ENCODE data around the gene GAS2L1. TPM values are rescaled to one million over a fixed set of nuclear protein-coding genes. Genes with fewer than 3 reads are reported as not detected.

GAS2L1 gene
- polyA plus RNA-seq, 1 donor (not counting 4 experiments of a cell fraction or from before 2014, with no cell fraction given), result 11.3 TPM

DNA sequence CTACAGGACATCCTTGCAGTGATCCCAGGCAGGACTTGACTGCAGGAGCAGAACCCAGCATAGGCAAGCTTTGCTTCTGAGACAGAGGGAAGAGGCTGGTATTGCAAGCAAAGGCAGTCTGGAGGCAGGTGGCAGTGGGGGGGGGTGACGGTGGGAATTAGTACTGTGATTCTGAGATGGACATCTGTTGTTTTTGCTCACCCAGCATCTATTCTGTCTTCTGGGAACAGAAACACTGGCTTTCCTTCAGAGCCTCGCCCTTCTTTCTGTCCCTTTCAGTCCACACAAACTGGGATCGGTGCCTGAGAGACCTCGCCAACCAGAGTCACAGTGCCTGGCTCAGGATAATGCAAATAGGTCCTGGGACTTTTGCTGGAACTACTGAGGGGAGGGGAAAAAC lies 40.2 kb downstream of the GAS2L1 start:
- dilution Hi-C loops (cut with MboI; ENCODE audit: extremely low pct_ligation_motif_present, low sequenced_read_pairs), result no loop called here
- TF ChIP-seq EZH2 (IDR thresholded peaks at IDR 0.05; ENCODE audit: low read length), result no peak
- TF ChIP-seq, protein P1, sequence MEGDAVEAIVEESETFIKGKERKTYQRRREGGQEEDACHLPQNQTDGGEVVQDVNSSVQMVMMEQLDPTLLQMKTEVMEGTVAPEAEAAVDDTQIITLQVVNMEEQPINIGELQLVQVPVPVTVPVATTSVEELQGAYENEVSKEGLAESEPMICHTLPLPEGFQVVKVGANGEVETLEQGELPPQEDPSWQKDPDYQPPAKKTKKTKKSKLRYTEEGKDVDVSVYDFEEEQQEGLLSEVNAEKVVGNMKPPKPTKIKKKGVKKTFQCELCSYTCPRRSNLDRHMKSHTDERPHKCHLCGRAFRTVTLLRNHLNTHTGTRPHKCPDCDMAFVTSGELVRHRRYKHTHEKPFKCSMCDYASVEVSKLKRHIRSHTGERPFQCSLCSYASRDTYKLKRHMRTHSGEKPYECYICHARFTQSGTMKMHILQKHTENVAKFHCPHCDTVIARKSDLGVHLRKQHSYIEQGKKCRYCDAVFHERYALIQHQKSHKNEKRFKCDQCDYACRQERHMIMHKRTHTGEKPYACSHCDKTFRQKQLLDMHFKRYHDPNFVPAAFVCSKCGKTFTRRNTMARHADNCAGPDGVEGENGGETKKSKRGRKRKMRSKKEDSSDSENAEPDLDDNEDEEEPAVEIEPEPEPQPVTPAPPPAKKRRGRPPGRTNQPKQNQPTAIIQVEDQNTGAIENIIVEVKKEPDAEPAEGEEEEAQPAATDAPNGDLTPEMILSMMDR (optimal IDR thresholded peaks at IDR 0.05 in 1 of 3, IDR thresholded peaks at IDR 0.05 in 1 of 3, conservative IDR thresholded peaks at IDR 0.05 in 1 of 3; ENCODE audit: extremely low read depth in 1 of 3, insufficient read depth in 2 of 3, low read length in 3 of 3), result no peak
- H3K9me1 ChIP-seq (ENCODE audit: control insufficient read depth, extremely low read depth, insufficient read depth, low read length), result peaks cover 3% of the 10 kb centered on the region
- H3K79me2 ChIP-seq (ENCODE audit: control insufficient read depth, insufficient read depth, low read length), result no peaks in the 10 kb centered on the region
- H2AFZ ChIP-seq (ENCODE audit: control insufficient read depth, low read length), result no peak overlapping the region
- no peak overlapping the region for H3K9ac ChIP-seq (ENCODE audit: control insufficient read depth, extremely low read depth, insufficient read depth, low read length)
- H3K9me3 ChIP-seq (ENCODE audit: control insufficient read depth, low read depth, low read length), result no peaks in the 10 kb centered on the region
- H3K4me1 ChIP-seq (ENCODE audit: control insufficient read depth, extremely low read depth, insufficient read depth, low read length), result peaks cover 24% of the 10 kb centered on the region
- peaks cover 28 to 55% of the 10 kb centered on the region in 2 experiments for H3K36me3 ChIP-seq (ENCODE audit: control insufficient read depth in 2 of 2, extremely low read depth in 1 of 2, insufficient read depth in 2 of 2, low read length in 2 of 2)
- H3K4me3 ChIP-seq (ENCODE audit: control insufficient read depth in 2 of 3, extremely low read depth in 1 of 3, insufficient read depth in 2 of 3, low read depth in 1 of 3, low read length in 3 of 3), result no peak overlapping the region
- no peak overlapping the region for H3K4me2 ChIP-seq (ENCODE audit: control insufficient read depth, extremely low read depth, insufficient read depth, low read depth, low read length)
- no peak overlapping the region for H3K27ac ChIP-seq (ENCODE audit: control insufficient read depth, insufficient read depth, low read length)
- no peaks in the 10 kb centered on the region for H3K27me3 ChIP-seq (ENCODE audit: control insufficient read depth, extremely low read depth, insufficient read depth, low read length)
- peaks cover 4% of the 10 kb centered on the region for H4K20me1 ChIP-seq (ENCODE audit: control insufficient read depth, extremely low read depth, insufficient read depth, low read length)
- DNase-seq (ENCODE audit: low read depth, low spot score) (no peak), FAIRE-seq (no peak)

DNA sequence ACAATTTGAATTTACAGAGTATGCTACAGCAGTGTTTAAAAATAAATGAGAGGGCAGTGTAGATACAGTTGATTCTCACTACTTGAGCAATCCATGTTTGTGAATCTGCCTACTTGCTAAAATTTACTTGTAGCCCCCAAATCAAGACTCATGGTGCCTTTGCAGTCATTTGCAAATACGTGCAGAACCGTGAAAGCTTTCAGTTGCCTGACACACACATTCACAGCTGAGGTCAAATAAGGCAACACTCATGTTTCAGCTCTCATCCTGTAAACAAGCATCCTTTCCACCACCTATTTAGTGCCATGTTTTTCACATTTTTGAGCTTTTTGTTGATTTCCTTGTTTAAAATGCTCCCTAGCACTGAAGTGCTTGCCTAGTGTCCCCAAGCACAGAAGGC lies 41.6 kb downstream of the GAS2L1 start:
- H3K36me3 ChIP-seq (ENCODE audit: control insufficient read depth in 2 of 2, extremely low read depth in 1 of 2, insufficient read depth in 2 of 2, low read length in 2 of 2), result peaks cover 35 to 52% of the 10 kb centered on the region in 2 experiments
- H4K20me1 ChIP-seq (ENCODE audit: control insufficient read depth, extremely low read depth, insufficient read depth, low read length), result peaks cover 4% of the 10 kb centered on the region
- no peak overlapping the region for H2AFZ ChIP-seq (ENCODE audit: control insufficient read depth, low read length)
- no peak for DNase-seq (ENCODE audit: low read depth, low spot score)
- peaks cover 18% of the 10 kb centered on the region for H3K4me1 ChIP-seq (ENCODE audit: control insufficient read depth, extremely low read depth, insufficient read depth, low read length)
- dilution Hi-C loops (cut with MboI; ENCODE audit: extremely low pct_ligation_motif_present, low sequenced_read_pairs), result no loop called here
- H3K4me2 ChIP-seq (ENCODE audit: control insufficient read depth, extremely low read depth, insufficient read depth, low read depth, low read length), result no peak overlapping the region
- H3K4me3 ChIP-seq (ENCODE audit: control insufficient read depth in 2 of 3, extremely low read depth in 1 of 3, insufficient read depth in 2 of 3, low read depth in 1 of 3, low read length in 3 of 3), result no peak overlapping the region
- no peaks in the 10 kb centered on the region for H3K79me2 ChIP-seq (ENCODE audit: control insufficient read depth, insufficient read depth, low read length)
- peaks cover 3% of the 10 kb centered on the region for H3K9me1 ChIP-seq (ENCODE audit: control insufficient read depth, extremely low read depth, insufficient read depth, low read length)
- no peaks in the 10 kb centered on the region for H3K9me3 ChIP-seq (ENCODE audit: control insufficient read depth, low read depth, low read length)
- no peak overlapping the region for H3K9ac ChIP-seq (ENCODE audit: control insufficient read depth, extremely low read depth, insufficient read depth, low read length)
- FAIRE-seq, result no peak
- H3K27me3 ChIP-seq (ENCODE audit: control insufficient read depth, extremely low read depth, insufficient read depth, low read length), result no peaks in the 10 kb centered on the region
- H3K27ac ChIP-seq (ENCODE audit: control insufficient read depth, insufficient read depth, low read length), result no peak overlapping the region
- TF ChIP-seq, protein P1 (optimal IDR thresholded peaks at IDR 0.05 in 1 of 3, IDR thresholded peaks at IDR 0.05 in 1 of 3, conservative IDR thresholded peaks at IDR 0.05 in 1 of 3; ENCODE audit: extremely low read depth in 1 of 3, insufficient read depth in 2 of 3, low read length in 3 of 3), result no peak
- no peak for TF ChIP-seq EZH2 (IDR thresholded peaks at IDR 0.05; ENCODE audit: low read length)
